Activated naive CD4-positive, alpha-beta T cell treated with anti-CD3 and anti-CD28 coated beads, Interleukin-2, amount 50 U/mL, for 72 hours (primary cell): ENCODE results near the gene PRR33. TPM values are rescaled to one million over a fixed set of nuclear protein-coding genes. Genes with fewer than 3 reads are reported as not detected.

Source experiments
- ATAC-seq, 2 donors: fragments of 150-1000 bp; cut with Tn5 transposase; 2 replicates each; pipeline ENCODE4 v1.10.0; 2021; ENCODE audit warnings: mild to moderate bottlenecking in 2 of 2, moderate library complexity in 2 of 2
- DNase-seq, 2 donors: peaks; one replicate each; pipeline ENCODE4 v3.0.0; 2021 to 2022; ENCODE audit warnings: low spot score in 2 of 2
- H3K27ac Mint-ChIP-seq, 2 donors: one replicate each; pipeline ENCODE4 v1.8.0; 2022; ENCODE audit warnings: mild to moderate bottlenecking in 2 of 2, mixed read lengths in 2 of 2
- H3K36me3 Mint-ChIP-seq, 2 donors: one replicate each; pipeline ENCODE4 v1.8.0; 2022; ENCODE audit warnings: mixed read lengths in 2 of 2
- H3K9me3 Mint-ChIP-seq, 2 donors: one replicate each; pipeline ENCODE4 v1.8.0; 2022; ENCODE audit warnings: mixed read lengths in 2 of 2
- total RNA-seq, 2 donors: library from RNA; stranded (reverse); gene quantifications; one replicate each; pipeline ENCODE4 v1.2.3, GENCODE V29; 2022

The PRR33 gene
- total RNA-seq, 2 donors from 2014 or later: 0.12 to 0.20 TPM

GRCh38 chr11:1906611-1907423 is 15.1 kb upstream of the PRR33 start:
- DNase-seq (no peak), ATAC-seq (no peak)
- no peak overlapping the region for H3K27ac Mint-ChIP-seq
- H3K36me3 Mint-ChIP-seq: no peaks in the 10 kb centered on the region
- no peaks in the 10 kb centered on the region for H3K9me3 Mint-ChIP-seq

- DNase-seq (no peak), ATAC-seq (no peak)
- Mint-ChIP-seq H3K36me3 (no peaks in the 10 kb centered on the region), H3K27ac (no peak overlapping the region), H3K9me3 (no peaks in the 10 kb centered on the region)
Measured at GRCh38 chr11:1906181-1906580, 14.5 kb upstream of the PRR33 start.

- no peak overlapping the region for H3K27ac Mint-ChIP-seq
Measured at GRCh38 chr11:1899686-1900085, 8.0 kb upstream of the PRR33 start.

GRCh38 chr11:1899090-1899489 is 7.4 kb upstream of the PRR33 start:
- no peak for ATAC-seq
- Mint-ChIP-seq H3K27ac (no peak overlapping the region), H3K9me3 (no peaks in the 10 kb centered on the region)

More at GRCh38 chr11:1899686-1900085, 8.0 kb upstream of the PRR33 start:
- Mint-ChIP-seq H3K36me3 (no peaks in the 10 kb centered on the region), H3K9me3 (no peaks in the 10 kb centered on the region)
- ATAC-seq (no peak), DNase-seq (no peak)

GRCh38 chr11:1896923-1897322 is 5.2 kb upstream of the PRR33 start:
- Mint-ChIP-seq H3K27ac (no peak overlapping the region), H3K36me3 (no peaks in the 10 kb centered on the region), H3K9me3 (peaks cover 7 to 8% of the 10 kb centered on the region in 2 donors)
- DNase-seq: no peak
- no peak for ATAC-seq

More at GRCh38 chr11:1899090-1899489, 7.4 kb upstream of the PRR33 start:
- H3K36me3 Mint-ChIP-seq: no peaks in the 10 kb centered on the region
- no peak for DNase-seq

GRCh38 chr11:1896468-1896867 is 4.8 kb upstream of the PRR33 start:
- no peak for ATAC-seq
- no peak overlapping the region for H3K27ac Mint-ChIP-seq
- no peaks in the 10 kb centered on the region for H3K36me3 Mint-ChIP-seq

GRCh38 chr11:1894759-1895158 is 3.1 kb upstream of the PRR33 start:
- H3K27ac Mint-ChIP-seq: no peak overlapping the region
- DNase-seq (no peak), ATAC-seq (no peak)
- H3K36me3 Mint-ChIP-seq: no peaks in the 10 kb centered on the region
- H3K9me3 Mint-ChIP-seq: peaks cover 7 to 8% of the 10 kb centered on the region in 2 donors

More at GRCh38 chr11:1896468-1896867, 4.8 kb upstream of the PRR33 start:
- peaks cover 7 to 8% of the 10 kb centered on the region in 2 donors for H3K9me3 Mint-ChIP-seq
- DNase-seq: no peak

- H3K36me3 Mint-ChIP-seq: peaks cover 0 to 3% of the 10 kb centered on the region in 2 donors
- peak overlapping the region in 1 of 2 donors; percentile 70 for H3K27ac Mint-ChIP-seq
- ATAC-seq (no peak), DNase-seq (no peak)
- peaks cover 7 to 8% of the 10 kb centered on the region in 2 donors for H3K9me3 Mint-ChIP-seq
Measured at GRCh38 chr11:1893581-1894359, 2.1 kb upstream of the PRR33 start.

- peaks cover 7 to 8% of the 10 kb centered on the region in 2 donors for H3K9me3 Mint-ChIP-seq
- H3K36me3 Mint-ChIP-seq: peaks cover 0 to 9% of the 10 kb centered on the region in 2 donors
- ATAC-seq: no peak
- DNase-seq: no peak
- peak overlapping the region in 1 of 2 donors; percentile 11 for H3K27ac Mint-ChIP-seq
Measured at GRCh38 chr11:1892558-1892957, 863 bp upstream of the PRR33 start.

- peaks cover 0 to 9% of the 10 kb centered on the region in 2 donors for H3K36me3 Mint-ChIP-seq
- no peak overlapping the region for H3K27ac Mint-ChIP-seq
- ATAC-seq (no peak), DNase-seq (no peak)
- peaks cover 7 to 8% of the 10 kb centered on the region in 2 donors for H3K9me3 Mint-ChIP-seq
Measured at GRCh38 chr11:1892116-1892515, 421 bp upstream of the PRR33 start.

- DNase-seq: peak in 1 of 2 donors; percentile 61
- ATAC-seq: peak; percentile 22 to 23
- Mint-ChIP-seq H3K36me3 (peaks cover 0 to 9% of the 10 kb centered on the region in 2 donors), H3K27ac (peak overlapping the region in 1 of 2 donors; percentile 81), H3K9me3 (peaks cover 7 to 8% of the 10 kb centered on the region in 2 donors)
Measured at GRCh38 chr11:1890856-1891830, 552 bp downstream of the PRR33 start.

GRCh38 chr11:1889941-1890855 is 1.5 kb downstream of the PRR33 start:
- DNase-seq (peak in 1 of 2 donors; percentile 57), ATAC-seq (peak; percentile 17 to 24)
- H3K9me3 Mint-ChIP-seq: peaks cover 7 to 8% of the 10 kb centered on the region in 2 donors
- H3K27ac Mint-ChIP-seq: peak overlapping the region; percentile 51 to 81
- peaks cover 0 to 9% of the 10 kb centered on the region in 2 donors for H3K36me3 Mint-ChIP-seq

GRCh38 chr11:1889224-1889930 is 2.3 kb downstream of the PRR33 start:
- Mint-ChIP-seq H3K27ac (peak overlapping the region; percentile 63 to 81), H3K9me3 (peaks cover 7 to 8% of the 10 kb centered on the region in 2 donors), H3K36me3 (peaks cover 0 to 9% of the 10 kb centered on the region in 2 donors)
- peak; percentile 78 to 84 for ATAC-seq
- peak; percentile 68 to 78 for DNase-seq

GRCh38 chr11:1888811-1889210 is 2.9 kb downstream of the PRR33 start:
- ATAC-seq: peak in 1 of 2 donors; percentile 3

More at GRCh38 chr11:1888811-1889210, 2.9 kb downstream of the PRR33 start:
- Mint-ChIP-seq H3K27ac (peak overlapping the region; percentile 63 to 81), H3K36me3 (peaks cover 0 to 9% of the 10 kb centered on the region in 2 donors), H3K9me3 (peaks cover 7 to 8% of the 10 kb centered on the region in 2 donors)
- no peak for DNase-seq
